OCI-LY3 (cell line): ENCODE measurements around the gene BRINP3.

Source experiments
- H2AFZ ChIP-seq: fragments of 200-600, 300-600 bp; shearing (Covaris generic); 2 replicates; pipeline ENCODE4 v1.6.0; 2014; ENCODE audit warnings: antibody characterized with exemption, low read depth, low read length
- H3K27ac ChIP-seq: fragments of 200-600, 300-600 bp; sonication (generic); 2 replicates; pipeline ENCODE4 v1.5.1; 2014; ENCODE audit warnings: mild to moderate bottlenecking, low read length, moderate library complexity, mixed read lengths
- H3K27me3 ChIP-seq: fragments of 200-600, 300-600 bp; sonication (generic); 2 replicates; pipeline ENCODE4 v1.6.1; 2014; ENCODE audit warnings: low read depth, low read length, mixed read lengths
- H3K36me3 ChIP-seq: fragments of 200-600, 300-600 bp; sonication (generic); replicated peaks from 2 replicates; pipeline ENCODE3; 2014; ENCODE audit warnings: low read depth, low read length, mixed read lengths
- H3K4me1 ChIP-seq: fragments of 300-600, 200-600 bp; sonication (generic); 2 replicates; pipeline ENCODE4 v1.6.1; 2014; ENCODE audit warnings: low read length, mixed read lengths
- H3K4me2 ChIP-seq: fragments of 200-600, 300-600 bp; sonication (generic); 2 replicates; pipeline ENCODE4 v1.6.1; 2014; ENCODE audit warnings: low read length, mixed read lengths
- H3K4me3 ChIP-seq: fragments of 300-600, 200-600 bp; sonication (generic); 2 replicates; pipeline ENCODE4 v1.5.1; 2014; ENCODE audit warnings: antibody characterized with exemption, mild to moderate bottlenecking, low read length, moderate library complexity
- H3K79me2 ChIP-seq: fragments of 300-600, 200-600 bp; shearing (Covaris generic); 2 replicates; pipeline ENCODE4 v1.6.1; 2014; ENCODE audit warnings: mild to moderate bottlenecking, low read length, mixed read lengths
- H3K9ac ChIP-seq: fragments of 300-600, 200-600 bp; shearing (Covaris generic); 2 replicates; pipeline ENCODE4 v1.6.0; 2014; ENCODE audit warnings: mild to moderate bottlenecking, low read length, moderate library complexity
- H3K9me3 ChIP-seq: fragments of 200-600, 300-600 bp; shearing (Covaris generic); 2 replicates; pipeline ENCODE4 v1.6.1; 2014; ENCODE audit warnings: low read length, mixed read lengths; ENCODE audit not compliant: insufficient read depth
- H4K20me1 ChIP-seq: fragments of 200-600, 300-600 bp; sonication (generic); 2 replicates; pipeline ENCODE4 v1.6.1; 2016; ENCODE audit warnings: low read length, mixed read lengths; ENCODE audit not compliant: insufficient read depth
- EZH2phosphoT487 ChIP-seq: fragments of 200-600 bp; shearing (Covaris generic); IDR thresholded peaks from 2 replicates; pipeline ENCODE4 v1.6.1; 2018; ENCODE audit warnings: antibody characterized with exemption, mixed run types, low read depth
- TF ChIP-seq, protein P1 (sequence below): fragments of 200-600, 300-600 bp; sonication (generic); IDR thresholded peaks from 2 replicates; pipeline ENCODE4 v1.5.1; 2014; ENCODE audit warnings: antibody characterized with exemption, low read length, low read depth

BRINP3 gene

DNA sequence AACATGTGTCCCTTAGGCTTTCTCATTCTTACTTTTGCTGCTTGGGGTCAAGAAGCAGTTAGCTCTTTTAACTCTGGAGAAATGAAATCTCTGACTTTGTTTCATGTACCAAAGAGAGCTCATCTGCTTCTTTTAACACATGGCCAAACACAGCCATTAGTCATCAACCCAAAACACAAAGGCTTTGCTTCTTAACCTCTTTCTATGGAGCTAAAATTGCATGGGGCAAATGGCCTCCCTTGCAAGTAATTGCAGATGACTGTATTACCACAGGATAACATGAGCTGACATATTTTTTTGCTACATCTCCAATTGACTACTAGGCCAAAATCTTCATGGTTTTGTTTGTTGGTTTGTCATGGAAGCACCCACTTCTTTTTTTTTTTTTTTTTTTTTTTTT is 300.9 kb downstream of the BRINP3 start:
- Histone ChIP-seq H3K27me3 (no peaks in the 10 kb centered on the region), H3K4me2 (no peak overlapping the region), H2AFZ (no peak overlapping the region), H3K4me1 (no peaks in the 10 kb centered on the region), H3K9ac (no peak overlapping the region), H3K4me3 (no peak overlapping the region), H4K20me1 (no peaks in the 10 kb centered on the region), H3K27ac (no peak overlapping the region), H3K9me3 (no peaks in the 10 kb centered on the region), H3K79me2 (no peaks in the 10 kb centered on the region), H3K36me3 (no peaks in the 10 kb centered on the region)
- TF ChIP-seq, protein P1, sequence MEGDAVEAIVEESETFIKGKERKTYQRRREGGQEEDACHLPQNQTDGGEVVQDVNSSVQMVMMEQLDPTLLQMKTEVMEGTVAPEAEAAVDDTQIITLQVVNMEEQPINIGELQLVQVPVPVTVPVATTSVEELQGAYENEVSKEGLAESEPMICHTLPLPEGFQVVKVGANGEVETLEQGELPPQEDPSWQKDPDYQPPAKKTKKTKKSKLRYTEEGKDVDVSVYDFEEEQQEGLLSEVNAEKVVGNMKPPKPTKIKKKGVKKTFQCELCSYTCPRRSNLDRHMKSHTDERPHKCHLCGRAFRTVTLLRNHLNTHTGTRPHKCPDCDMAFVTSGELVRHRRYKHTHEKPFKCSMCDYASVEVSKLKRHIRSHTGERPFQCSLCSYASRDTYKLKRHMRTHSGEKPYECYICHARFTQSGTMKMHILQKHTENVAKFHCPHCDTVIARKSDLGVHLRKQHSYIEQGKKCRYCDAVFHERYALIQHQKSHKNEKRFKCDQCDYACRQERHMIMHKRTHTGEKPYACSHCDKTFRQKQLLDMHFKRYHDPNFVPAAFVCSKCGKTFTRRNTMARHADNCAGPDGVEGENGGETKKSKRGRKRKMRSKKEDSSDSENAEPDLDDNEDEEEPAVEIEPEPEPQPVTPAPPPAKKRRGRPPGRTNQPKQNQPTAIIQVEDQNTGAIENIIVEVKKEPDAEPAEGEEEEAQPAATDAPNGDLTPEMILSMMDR: no peak
- TF ChIP-seq EZH2phosphoT487: no peak

DNA sequence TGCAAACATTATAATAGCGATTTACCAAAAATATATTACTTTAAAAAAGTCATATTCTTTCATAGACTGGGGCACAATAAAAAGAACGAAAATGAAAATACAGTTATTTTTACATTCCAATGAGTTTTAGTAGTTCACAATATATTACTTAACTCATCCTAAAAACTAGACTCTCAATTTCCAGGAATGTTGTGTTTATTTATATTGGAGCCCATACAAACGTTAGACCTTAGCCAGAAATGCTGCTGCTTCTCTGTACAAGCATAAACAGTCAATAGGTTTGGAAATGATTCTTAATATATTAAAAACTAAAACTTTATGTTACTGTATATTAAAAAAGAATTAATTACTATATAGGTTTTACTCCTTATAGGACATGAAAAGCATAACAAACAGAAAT is 302.3 kb downstream of the BRINP3 start:
- no peak overlapping the region for H3K27ac ChIP-seq
- H3K4me1 ChIP-seq: no peaks in the 10 kb centered on the region
- no peak overlapping the region for H3K9ac ChIP-seq
- H3K4me3 ChIP-seq: no peak overlapping the region
- H3K79me2 ChIP-seq: no peaks in the 10 kb centered on the region
- H3K27me3 ChIP-seq: no peaks in the 10 kb centered on the region
- H2AFZ ChIP-seq: no peak overlapping the region
- no peak for TF ChIP-seq EZH2phosphoT487
- TF ChIP-seq, protein P1: no peak
- no peaks in the 10 kb centered on the region for H3K9me3 ChIP-seq
- no peaks in the 10 kb centered on the region for H3K36me3 ChIP-seq
- no peaks in the 10 kb centered on the region for H4K20me1 ChIP-seq
- H3K4me2 ChIP-seq: no peak overlapping the region

DNA sequence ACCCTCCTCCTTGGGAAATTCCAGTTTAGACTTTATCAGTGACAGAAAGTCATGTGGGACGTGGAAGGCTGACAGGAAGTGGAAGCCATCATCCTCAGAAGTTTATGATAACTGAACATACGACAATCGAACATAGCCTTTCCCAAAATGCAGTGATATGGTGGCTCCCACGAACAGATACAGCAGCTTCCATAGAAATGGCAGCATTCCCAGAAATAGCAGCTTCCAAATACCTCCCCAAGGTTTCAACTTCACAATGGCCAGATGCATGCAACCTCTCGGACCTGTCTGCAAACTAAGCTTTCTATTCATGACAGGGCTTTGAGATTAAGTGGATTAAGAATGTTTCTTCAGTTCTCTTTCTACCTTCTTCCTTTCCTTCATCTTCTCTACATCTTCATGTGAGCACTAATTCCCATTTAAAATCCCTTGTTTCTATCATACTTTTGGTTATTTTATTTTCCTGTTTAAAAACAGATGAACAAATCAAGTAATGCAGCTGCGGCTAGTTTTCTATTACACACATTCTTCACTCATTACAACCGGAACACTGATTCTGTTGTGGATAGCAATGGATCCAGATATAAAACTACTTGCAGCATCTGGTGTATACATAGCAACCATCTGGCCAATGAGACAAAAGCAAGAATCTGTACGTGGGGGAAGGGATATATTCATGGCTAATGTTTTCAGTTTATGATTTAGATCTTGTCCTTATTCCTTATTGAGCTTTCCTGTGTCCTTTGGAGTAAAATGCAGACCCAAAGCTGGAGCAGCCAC is 304.8 kb downstream of the BRINP3 start:
- Histone ChIP-seq H3K9ac (no peak overlapping the region), H4K20me1 (no peaks in the 10 kb centered on the region), H3K4me2 (no peak overlapping the region), H3K27ac (no peak overlapping the region), H3K4me3 (no peak overlapping the region), H3K9me3 (no peaks in the 10 kb centered on the region), H3K79me2 (no peaks in the 10 kb centered on the region), H3K27me3 (no peaks in the 10 kb centered on the region), H2AFZ (no peak overlapping the region), H3K4me1 (no peaks in the 10 kb centered on the region), H3K36me3 (no peaks in the 10 kb centered on the region)
- TF ChIP-seq, protein P1: no peak
- no peak for TF ChIP-seq EZH2phosphoT487

DNA sequence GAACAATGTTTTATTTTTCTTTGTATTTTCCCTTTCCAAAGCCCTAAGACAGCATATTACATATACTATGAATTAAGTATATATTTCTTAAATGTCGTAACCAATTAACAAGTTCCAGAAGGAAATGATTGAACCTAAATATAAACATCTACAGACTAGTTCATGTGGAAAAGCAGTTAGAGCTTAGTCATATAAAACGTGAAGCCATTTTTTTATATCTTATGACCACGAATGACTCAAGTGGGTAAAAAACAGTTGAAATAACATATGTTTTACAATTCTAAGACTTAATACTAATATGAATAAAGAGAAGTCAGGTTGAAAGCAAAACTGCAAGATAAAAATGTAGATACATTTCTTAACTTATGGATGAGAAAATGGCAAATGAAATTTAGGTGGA is 307.3 kb downstream of the BRINP3 start:
- Histone ChIP-seq H3K9me3 (no peaks in the 10 kb centered on the region), H3K36me3 (no peaks in the 10 kb centered on the region), H3K27me3 (no peaks in the 10 kb centered on the region), H3K4me1 (no peaks in the 10 kb centered on the region), H3K9ac (no peak overlapping the region), H2AFZ (no peak overlapping the region), H3K27ac (no peak overlapping the region), H3K4me3 (no peak overlapping the region), H4K20me1 (no peaks in the 10 kb centered on the region), H3K4me2 (no peak overlapping the region), H3K79me2 (no peaks in the 10 kb centered on the region)
- TF ChIP-seq, protein P1: no peak
- no peak for TF ChIP-seq EZH2phosphoT487
